GM18858 (cell line): ENCODE measurements around the gene KCNG3.

Experiments
- ATAC-seq: cut with Tn5 transposase; IDR thresholded peaks from one replicate; pipeline ENCODE4 v1.9.1; 2021; ENCODE audit not compliant: unreplicated experiment

Gene KCNG3

GRCh38 chr2:42493468-42494354 lies at the start of gene KCNG3:
TSS of gene KCNG3 (minus strand) at chr2:42493982. CDS start at chr2:42493501, 481 bp downstream.
- ATAC-seq = peak; percentile 28

GRCh38 chr2:42542871-42543270 lies 49.1 kb upstream of the KCNG3 start:
- no peak for ATAC-seq

GRCh38 chr2:42537493-42537892 lies 43.7 kb upstream of the KCNG3 start:
- ATAC-seq = no peak

GRCh38 chr2:42532397-42532796 lies 38.6 kb upstream of the KCNG3 start:
- ATAC-seq = no peak

GRCh38 chr2:42523341-42523740 lies 29.6 kb upstream of the KCNG3 start:
- ATAC-seq = no peak

GRCh38 chr2:42522035-42522434 lies 28.3 kb upstream of the KCNG3 start:
- no peak for ATAC-seq

- ATAC-seq = no peak
Measured at GRCh38 chr2:42519624-42520023, 25.8 kb upstream of the KCNG3 start.

GRCh38 chr2:42516418-42516901 lies 22.7 kb upstream of the KCNG3 start:
- ATAC-seq = no peak

GRCh38 chr2:42513252-42513918 lies 19.6 kb upstream of the KCNG3 start:
- ATAC-seq = no peak

- ATAC-seq = no peak
Measured at GRCh38 chr2:42510608-42511243, 16.9 kb upstream of the KCNG3 start.

- no peak for ATAC-seq
Measured at GRCh38 chr2:42510191-42510590, 16.4 kb upstream of the KCNG3 start.

GRCh38 chr2:42504364-42505230 lies 10.8 kb upstream of the KCNG3 start:
- ATAC-seq = no peak

GRCh38 chr2:42503291-42503690 lies 9.5 kb upstream of the KCNG3 start:
- no peak for ATAC-seq

- no peak for ATAC-seq
Measured at GRCh38 chr2:42498497-42498896, 4.7 kb upstream of the KCNG3 start.

- no peak for ATAC-seq
Measured at GRCh38 chr2:42495611-42496010, 1.8 kb upstream of the KCNG3 start.

- no peak for ATAC-seq
Measured at GRCh38 chr2:42495234-42495581, 1.4 kb upstream of the KCNG3 start.

GRCh38 chr2:42494355-42495233 lies 812 bp upstream of the KCNG3 start:
- peak; percentile 47 for ATAC-seq

- no peak for ATAC-seq
Measured at GRCh38 chr2:42492691-42493467, 903 bp downstream of the KCNG3 start.

- no peak for ATAC-seq
Measured at GRCh38 chr2:42488297-42488696, 5.5 kb downstream of the KCNG3 start.
